HuH-7 (cell line): ENCODE measurements around the gene CYGB.
"Not testable (repeated sequence)": the region's sequence is repeated elsewhere in the genome, so short reads cannot be mapped to it uniquely, and the experiment has no call there.

Experiments used
- DNase-seq: peaks from one replicate; pipeline ENCODE4 v3.0.0; 2011; ENCODE audit warnings: low spot score

Gene CYGB

GRCh38 chr17:76523084-76524037 is 14.1 kb downstream of the CYGB start:
- DNase-seq, result peak; percentile 89

- not testable (repeated sequence) for DNase-seq
Measured at GRCh38 chr17:76521683-76522082, 15.8 kb downstream of the CYGB start.

GRCh38 chr17:76521262-76521661 is 16.2 kb downstream of the CYGB start:
- DNase-seq, result no peak

- no peak for DNase-seq
Measured at GRCh38 chr17:76519048-76519966, 18.2 kb downstream of the CYGB start.

- no peak for DNase-seq
Measured at GRCh38 chr17:76517638-76518038, 19.9 kb downstream of the CYGB start.

- no peak for DNase-seq
Measured at GRCh38 chr17:76515274-76515949, 22.1 kb downstream of the CYGB start.

- not testable (repeated sequence) for DNase-seq
Measured at GRCh38 chr17:76514355-76514754, 23.2 kb downstream of the CYGB start.

GRCh38 chr17:76513306-76513692 is 24.2 kb downstream of the CYGB start:
- no peak for DNase-seq

- no peak for DNase-seq
Measured at GRCh38 chr17:76512366-76513305, 24.9 kb downstream of the CYGB start.

GRCh38 chr17:76511668-76512365 is 25.7 kb downstream of the CYGB start:
- no peak for DNase-seq

- DNase-seq, result no peak
Measured at GRCh38 chr17:76510831-76511244, 26.7 kb downstream of the CYGB start.

- DNase-seq, result not testable (repeated sequence)
Measured at GRCh38 chr17:76508472-76509063, 28.9 kb downstream of the CYGB start.

- peak; percentile 92 for DNase-seq
Measured at GRCh38 chr17:76506408-76507345, 30.8 kb downstream of the CYGB start.

GRCh38 chr17:76504117-76504516 is 33.4 kb downstream of the CYGB start:
- DNase-seq, result no peak

- DNase-seq, result no peak
Measured at GRCh38 chr17:76502341-76503211, 34.9 kb downstream of the CYGB start.

- no peak for DNase-seq
Measured at GRCh38 chr17:76501827-76502307, 35.6 kb downstream of the CYGB start.

GRCh38 chr17:76501018-76501826 is 36.3 kb downstream of the CYGB start, which contains the start of gene RHBDF2:
TSS of gene RHBDF2 (minus strand) at chr17:76501423. CDS start at chr17:76481524, 19,899 bp downstream.
- peak; percentile 98 for DNase-seq
